ENCODE results near the gene ANKRD66. TPM values are rescaled to one million over a fixed set of nuclear protein-coding genes. Genes with fewer than 3 reads are reported as not detected.

ANKRD66 gene
- total and polyA plus RNA-seq, 2 donors (not counting 3 experiments of a cell fraction or from before 2014, with no cell fraction given), result not detected

GRCh38 chr6:46764961-46765360 is 18.2 kb downstream of the ANKRD66 start:
- CTCF ChIA-PET, result interaction anchor here (1.1 kb wide), 1 partner anchor 18 kb away, joined by 3 read pairs; no protein-coding TSS in a partner anchor
- FAIRE-seq, result no peak
- intact Hi-C loops (cut with micrococcal nuclease), result no loop called here

More at GRCh38 chr6:46764961-46765360, 18.2 kb downstream of the ANKRD66 start:
- DNase-seq (ENCODE audit: low read depth, low spot score), result no peak
- H2AFZ ChIP-seq (ENCODE audit: low read depth, low read length), result no peak overlapping the region
- H3K79me2 ChIP-seq (ENCODE audit: control insufficient read depth, insufficient read depth, low read length), result no peaks in the 10 kb centered on the region
- no TSS peak for BruUV-seq (replicated peaks)
- no peak overlapping the region for H3K27ac ChIP-seq (ENCODE audit: insufficient read depth, low read depth, low read length)
- dilution Hi-C loops (cut with MboI; ENCODE audit: extremely low pct_ligation_motif_present, low sequenced_read_pairs), result no loop called here
- H3K9me3 ChIP-seq (replicated peaks; ENCODE audit: control insufficient read depth, insufficient read depth, low read length), result no peaks in the 10 kb centered on the region
- no peaks in the 10 kb centered on the region for H4K20me1 ChIP-seq (replicated peaks; ENCODE audit: control insufficient read depth, extremely low read depth, insufficient read depth, low read length)
- POLR2A ChIA-PET, result no interaction called here
- H3K27me3 ChIP-seq (ENCODE audit: control insufficient read depth in 2 of 2, insufficient read depth in 2 of 2, low read length in 2 of 2), result peaks cover 0 to 5% of the 10 kb centered on the region in 2 experiments
- no peak overlapping the region for H3K4me3 ChIP-seq (replicated peaks in 1 of 3; ENCODE audit: insufficient read depth in 1 of 3, low read depth in 1 of 3, low read length in 3 of 3)
- no peaks in the 10 kb centered on the region for H3K9me1 ChIP-seq (replicated peaks; ENCODE audit: control insufficient read depth, extremely low read depth, insufficient read depth, low read length)
- no peak overlapping the region for H3K9ac ChIP-seq (replicated peaks; ENCODE audit: extremely low read depth, insufficient read depth, low read length)
- no peak for TF ChIP-seq POLR2AphosphoS5 (IDR thresholded peaks at IDR 0.05; ENCODE audit: insufficient read depth, low read depth, low read length)
- no peak for TF ChIP-seq JUN (IDR thresholded peaks at IDR 0.05; ENCODE audit: borderline replicate concordance, insufficient read depth, insufficient read length, low read depth)
- no peak for TF ChIP-seq EZH2 (IDR thresholded peaks at IDR 0.05; ENCODE audit: borderline replicate concordance, low read depth, low read length, severe bottlenecking)
- TF ChIP-seq, protein P1, sequence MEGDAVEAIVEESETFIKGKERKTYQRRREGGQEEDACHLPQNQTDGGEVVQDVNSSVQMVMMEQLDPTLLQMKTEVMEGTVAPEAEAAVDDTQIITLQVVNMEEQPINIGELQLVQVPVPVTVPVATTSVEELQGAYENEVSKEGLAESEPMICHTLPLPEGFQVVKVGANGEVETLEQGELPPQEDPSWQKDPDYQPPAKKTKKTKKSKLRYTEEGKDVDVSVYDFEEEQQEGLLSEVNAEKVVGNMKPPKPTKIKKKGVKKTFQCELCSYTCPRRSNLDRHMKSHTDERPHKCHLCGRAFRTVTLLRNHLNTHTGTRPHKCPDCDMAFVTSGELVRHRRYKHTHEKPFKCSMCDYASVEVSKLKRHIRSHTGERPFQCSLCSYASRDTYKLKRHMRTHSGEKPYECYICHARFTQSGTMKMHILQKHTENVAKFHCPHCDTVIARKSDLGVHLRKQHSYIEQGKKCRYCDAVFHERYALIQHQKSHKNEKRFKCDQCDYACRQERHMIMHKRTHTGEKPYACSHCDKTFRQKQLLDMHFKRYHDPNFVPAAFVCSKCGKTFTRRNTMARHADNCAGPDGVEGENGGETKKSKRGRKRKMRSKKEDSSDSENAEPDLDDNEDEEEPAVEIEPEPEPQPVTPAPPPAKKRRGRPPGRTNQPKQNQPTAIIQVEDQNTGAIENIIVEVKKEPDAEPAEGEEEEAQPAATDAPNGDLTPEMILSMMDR (IDR thresholded peaks at IDR 0.05; ENCODE audit: extremely low read depth in 1 of 2, insufficient read depth in 1 of 2, low read depth in 1 of 2, low read length in 2 of 2), result no peak
- no peak for TF ChIP-seq FOS (IDR thresholded peaks at IDR 0.05; ENCODE audit: borderline replicate concordance, insufficient read depth, low read length)
- TF ChIP-seq POLR2A (IDR thresholded peaks at IDR 0.05; ENCODE audit: low read depth, low read length), result no peak
- no peak for TF ChIP-seq MYC (IDR thresholded peaks at IDR 0.05; ENCODE audit: low read depth, low read length)
- no peak for TF ChIP-seq GATA2 (IDR thresholded peaks at IDR 0.05; ENCODE audit: insufficient read depth, insufficient read length, low read depth, low read length)
- TF ChIP-seq MAX (IDR thresholded peaks at IDR 0.05; ENCODE audit: insufficient read depth, insufficient read length), result no peak
- H3K4me1 ChIP-seq (ENCODE audit: control insufficient read depth, extremely low read depth, insufficient read depth, low read length), result no peaks in the 10 kb centered on the region
- no peaks in the 10 kb centered on the region for H3K36me3 ChIP-seq (ENCODE audit: control insufficient read depth in 2 of 2, extremely low read depth in 1 of 2, insufficient read depth in 2 of 2, low read length in 2 of 2)
- no peak overlapping the region for H3K4me2 ChIP-seq (ENCODE audit: insufficient read depth, low read length)
